NCI-H345 (cell line): ENCODE data around the gene ERCC4.

Experiments used
- DNase-seq: peaks from one replicate; lab custom pipeline; 2025; lab: John Stamatoyannopoulos, UW

ERCC4 gene

DNA sequence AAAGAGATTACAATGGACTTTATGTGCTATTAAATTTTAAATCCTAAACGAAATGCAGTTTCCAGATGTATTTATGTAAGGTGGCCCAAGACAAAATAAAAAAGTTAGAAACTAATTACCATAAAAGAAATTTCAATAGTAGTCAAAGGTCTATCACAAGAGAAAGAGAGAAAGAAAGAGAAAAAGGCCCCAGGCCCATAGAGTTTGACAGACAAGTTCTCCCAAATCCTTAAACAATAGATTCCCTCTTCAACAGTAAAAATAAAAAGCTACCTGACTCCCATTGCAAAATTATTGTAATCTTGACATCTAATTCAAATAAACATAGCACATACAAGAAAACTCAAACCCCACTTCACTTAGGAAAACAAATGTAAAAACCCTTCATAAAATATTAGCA, 8.6 kb upstream of the ERCC4 start:
- DNase-seq: no peak

DNA sequence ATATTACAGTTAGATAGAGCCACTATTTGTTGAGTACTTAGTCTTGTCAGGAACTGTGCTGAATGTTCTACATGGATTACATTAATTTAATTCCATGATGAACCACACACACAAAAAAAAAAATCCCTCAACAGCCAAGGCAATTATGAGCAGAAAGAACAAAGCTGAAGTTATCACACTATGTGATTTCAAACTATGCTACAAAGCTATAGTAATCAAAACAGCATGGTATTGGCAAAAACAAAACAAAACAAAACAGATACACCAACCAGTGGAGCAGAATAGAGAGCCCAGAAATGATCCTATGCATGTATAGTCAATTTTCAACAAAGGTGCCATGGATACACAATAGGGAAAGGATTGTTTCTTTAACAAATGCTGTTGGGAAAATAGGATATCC, 8.1 kb upstream of the ERCC4 start:
- no peak for DNase-seq

DNA sequence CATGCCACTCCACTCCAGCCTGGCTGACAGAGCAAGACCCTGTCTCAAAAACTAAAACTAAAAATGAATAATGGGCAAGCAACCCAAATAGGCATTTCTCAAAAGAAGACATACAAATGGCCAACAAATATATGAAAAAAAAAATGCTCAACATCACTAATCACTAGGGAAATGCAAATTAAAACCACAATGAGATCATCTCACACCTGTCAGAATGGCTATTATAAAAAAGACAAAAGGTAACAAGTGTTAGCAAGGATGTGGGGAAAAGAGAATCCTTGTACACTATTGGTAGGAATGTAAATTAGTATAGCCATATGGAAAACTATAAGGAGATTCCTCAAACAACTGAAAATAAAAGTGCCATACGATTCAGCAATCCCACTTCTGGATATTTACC, 7.1 kb upstream of the ERCC4 start:
- no peak for DNase-seq

DNA sequence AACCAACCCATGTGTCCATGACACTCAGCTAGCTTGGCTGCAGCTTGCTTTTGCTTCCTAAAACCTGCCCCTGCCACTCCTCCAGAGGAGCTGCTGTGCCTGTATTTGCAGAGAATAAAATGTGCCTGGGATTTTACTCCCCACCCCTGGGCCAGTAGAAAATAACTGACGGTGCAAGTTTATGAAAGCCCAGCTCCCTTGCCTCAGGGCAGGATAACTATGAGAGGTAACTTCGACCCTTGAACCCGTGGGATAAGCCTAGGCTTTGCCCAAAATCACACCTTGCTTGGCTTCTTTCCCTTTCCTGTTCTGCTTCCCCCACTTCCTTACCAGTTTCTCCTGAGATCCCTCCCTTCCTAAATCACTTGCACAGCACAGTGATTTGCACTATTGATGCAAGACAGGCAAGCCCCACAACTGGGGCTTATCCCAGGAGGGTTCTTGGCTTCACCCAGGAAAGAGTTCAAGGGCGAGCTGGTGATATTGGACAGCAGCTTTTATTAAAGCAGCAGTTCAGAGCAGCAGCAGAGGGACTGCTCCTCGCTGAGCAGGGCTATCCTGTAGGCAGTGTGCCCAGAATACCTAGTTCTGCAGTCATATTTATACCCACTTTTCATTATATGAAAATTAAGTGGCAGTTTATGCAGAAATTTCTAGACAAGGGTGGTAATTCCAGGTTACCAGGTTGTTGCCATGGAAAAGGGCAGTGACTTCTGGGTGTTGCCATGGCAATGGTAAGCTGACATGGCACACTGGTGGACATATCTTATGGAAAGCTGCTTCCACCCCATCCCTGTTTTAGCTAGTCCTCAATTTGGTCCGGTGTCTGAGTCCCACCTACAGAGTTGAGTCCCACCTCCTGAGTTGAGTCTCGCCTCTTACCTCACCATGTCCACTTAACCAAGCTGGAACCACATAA, 6.3 kb upstream of the ERCC4 start:
- DNase-seq: no peak

DNA sequence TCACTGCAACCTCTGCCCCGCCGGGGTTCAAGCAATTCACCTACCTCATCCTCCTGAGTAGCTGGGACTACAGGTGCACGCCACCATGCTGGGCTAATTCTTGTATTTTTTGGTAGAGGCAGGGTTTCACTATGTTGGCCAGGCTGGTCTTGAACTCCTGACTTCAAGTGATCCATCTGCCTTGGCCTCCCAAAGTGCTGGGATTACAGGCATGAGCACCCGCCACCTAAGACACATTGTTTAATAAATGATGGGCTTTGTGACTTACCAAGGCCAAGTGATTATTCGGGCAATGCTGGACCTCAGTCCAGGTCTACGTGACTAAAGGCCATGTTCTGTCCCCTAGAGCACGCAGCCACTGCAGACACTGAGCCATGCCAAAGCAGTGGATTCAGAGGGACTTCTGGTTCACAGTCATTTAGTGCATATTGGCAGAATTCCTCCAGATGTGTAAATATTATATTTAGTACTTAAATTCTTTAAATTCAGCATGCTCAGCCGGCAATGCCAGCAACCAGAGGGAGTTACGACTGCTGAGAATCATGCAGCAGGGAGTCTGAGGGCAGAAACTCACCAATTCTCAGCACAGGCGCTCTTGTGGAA, 4.8 kb upstream of the ERCC4 start:
- DNase-seq: no peak

DNA sequence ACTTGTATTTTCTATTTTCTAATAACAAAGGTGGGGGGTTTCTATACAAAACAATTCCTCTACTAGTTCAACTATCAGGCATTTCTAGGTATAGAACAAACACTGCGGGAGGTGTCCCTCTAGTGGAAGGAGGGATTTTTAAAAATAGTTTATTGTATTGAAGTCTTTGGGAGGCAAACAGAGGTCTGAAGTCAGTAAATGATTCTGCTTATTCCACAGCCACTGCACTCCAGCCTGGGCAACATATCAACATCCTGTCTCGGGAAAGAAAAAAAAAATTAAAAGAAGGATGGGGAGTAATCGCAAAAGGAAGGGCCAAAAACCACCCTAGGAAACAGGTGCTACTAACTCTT, 648 bp upstream of the ERCC4 start:
- peak; percentile 52 for DNase-seq

DNA sequence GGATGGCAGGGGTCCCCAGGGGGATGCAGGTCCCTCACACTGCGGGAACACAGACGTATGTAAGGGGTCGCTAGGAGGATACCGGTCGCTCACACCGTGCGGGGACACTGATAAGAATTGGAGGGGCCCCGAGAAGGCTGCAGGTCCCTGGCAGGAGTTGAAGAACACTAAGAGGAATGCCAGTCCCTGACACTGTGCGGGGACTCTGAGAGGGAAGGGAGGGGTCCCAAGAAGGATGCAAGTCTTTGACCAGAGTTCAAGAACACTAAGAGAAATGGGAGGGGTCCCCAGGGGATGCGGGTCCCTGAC, 510 bp downstream of the ERCC4 start:
- no peak for DNase-seq

DNA sequence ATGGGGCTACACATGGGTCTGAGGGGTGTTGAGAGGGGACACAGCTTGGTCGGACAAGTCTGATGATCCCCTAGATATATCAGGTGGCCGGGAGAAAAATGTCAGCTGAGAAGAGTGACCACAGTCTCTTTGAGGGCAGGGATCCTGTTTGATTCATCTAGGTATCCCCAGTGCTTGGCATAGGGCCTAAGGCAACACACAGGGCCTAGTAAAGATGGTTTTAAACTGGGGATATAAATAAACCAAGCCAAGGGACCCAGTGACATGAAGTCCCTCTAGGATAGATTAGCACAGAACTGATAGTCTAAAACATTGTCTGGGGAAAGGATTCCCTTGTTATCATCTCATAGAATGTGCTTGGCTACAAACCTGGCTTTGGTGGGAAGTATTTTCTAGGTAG, 1.4 kb downstream of the ERCC4 start:
- no peak for DNase-seq

DNA sequence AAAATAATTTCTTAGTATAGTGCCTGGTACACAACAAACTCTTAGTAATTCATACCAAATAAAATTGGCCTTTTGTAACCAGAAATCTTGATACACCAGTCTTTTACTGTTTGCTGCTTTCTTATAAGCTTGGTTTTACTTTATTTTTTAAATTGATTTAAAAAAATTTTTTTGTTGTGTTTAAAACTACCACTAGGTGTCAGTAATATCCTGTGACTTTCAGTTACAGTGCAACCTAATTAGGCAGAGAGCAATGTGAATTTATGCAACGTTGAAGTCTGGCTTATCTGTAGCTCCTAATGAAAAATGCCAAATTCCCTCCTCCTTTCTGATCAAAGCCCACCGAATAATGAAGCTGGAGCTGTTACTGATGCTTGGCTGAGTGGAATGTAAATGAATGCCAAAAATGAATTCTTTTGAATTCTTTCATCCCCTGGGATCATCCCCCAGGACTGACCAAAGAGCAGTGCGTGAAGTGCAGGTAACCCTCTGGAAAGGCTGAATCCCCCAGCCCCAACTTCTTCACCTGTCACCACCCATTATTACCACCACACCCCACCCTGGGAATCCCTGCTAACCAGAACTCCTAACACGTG, 3.8 kb downstream of the ERCC4 start:
- DNase-seq: peak; percentile 40

DNA sequence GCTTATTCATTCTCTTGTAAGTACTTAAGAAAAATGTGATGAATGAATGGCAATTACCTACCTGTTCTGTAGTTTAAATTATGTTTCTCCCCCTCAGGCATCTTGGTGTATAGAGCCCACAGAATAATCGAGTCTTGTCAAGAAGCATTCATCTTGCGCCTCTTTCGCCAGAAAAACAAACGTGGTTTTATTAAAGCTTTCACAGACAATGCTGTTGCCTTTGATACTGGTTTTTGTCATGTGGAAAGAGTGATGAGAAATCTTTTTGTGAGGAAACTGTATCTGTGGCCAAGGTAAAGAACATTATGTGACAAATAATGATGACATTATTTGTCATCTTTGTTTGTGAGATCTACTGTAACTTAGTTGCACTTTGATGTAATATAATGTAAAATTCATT, 6.5 kb downstream of the ERCC4 start:
- DNase-seq: no peak

DNA sequence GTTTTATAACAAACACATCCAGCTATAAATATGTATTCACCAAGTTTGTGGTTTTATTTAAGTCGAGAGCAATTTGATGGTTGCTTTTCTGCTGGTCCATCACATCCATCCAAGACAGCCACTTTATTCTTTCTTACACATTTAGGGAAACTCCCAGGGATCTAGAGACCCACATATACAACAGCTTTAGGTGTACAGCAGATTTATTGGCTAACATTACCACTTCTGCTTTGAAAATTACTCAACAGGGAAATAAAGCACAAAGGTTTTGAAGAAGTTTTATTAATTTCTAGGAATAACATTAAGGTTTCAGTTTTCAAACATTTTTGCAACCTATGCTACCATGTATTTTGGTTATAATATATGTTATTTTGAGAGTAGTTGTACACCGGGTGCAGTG, 6.9 kb downstream of the ERCC4 start:
- no peak for DNase-seq

DNA sequence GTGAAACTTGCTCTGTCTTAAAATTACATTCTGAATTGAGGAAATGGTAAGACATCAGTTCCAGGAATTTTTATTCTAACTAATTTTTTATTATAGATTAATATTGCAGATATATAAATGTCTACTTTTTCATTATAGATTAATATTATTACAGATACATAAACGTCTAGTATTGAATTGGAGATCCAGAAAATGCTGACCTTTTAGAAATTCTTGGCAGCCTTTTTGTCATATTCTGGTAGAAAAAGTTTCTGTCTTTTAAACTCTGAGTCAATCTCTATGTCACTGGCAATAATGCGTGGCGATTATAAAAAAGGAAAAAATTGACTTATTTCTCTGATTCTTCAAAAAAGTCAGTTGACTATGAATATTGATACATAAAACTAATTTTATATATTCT, 8.7 kb downstream of the ERCC4 start:
- no peak for DNase-seq

DNA sequence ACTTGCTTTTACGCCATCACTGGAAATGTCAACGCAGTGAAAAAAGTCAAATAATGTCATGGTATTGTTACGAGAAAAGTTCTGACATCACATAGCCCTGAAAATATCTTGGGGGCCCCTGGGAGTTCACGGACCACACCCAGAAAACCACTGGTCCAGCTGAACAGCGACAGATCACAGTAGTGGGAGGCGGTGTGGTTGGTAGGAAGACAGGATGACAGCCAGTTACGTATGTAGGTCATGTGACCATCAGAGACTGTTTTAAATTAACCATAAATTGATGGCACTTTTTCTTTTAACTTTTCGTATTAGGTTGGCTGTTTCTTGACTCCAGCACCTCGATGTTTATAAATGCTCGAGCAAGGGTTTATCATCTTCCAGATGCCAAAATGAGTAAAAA, 11.9 kb downstream of the ERCC4 start:
- no peak for DNase-seq

DNA sequence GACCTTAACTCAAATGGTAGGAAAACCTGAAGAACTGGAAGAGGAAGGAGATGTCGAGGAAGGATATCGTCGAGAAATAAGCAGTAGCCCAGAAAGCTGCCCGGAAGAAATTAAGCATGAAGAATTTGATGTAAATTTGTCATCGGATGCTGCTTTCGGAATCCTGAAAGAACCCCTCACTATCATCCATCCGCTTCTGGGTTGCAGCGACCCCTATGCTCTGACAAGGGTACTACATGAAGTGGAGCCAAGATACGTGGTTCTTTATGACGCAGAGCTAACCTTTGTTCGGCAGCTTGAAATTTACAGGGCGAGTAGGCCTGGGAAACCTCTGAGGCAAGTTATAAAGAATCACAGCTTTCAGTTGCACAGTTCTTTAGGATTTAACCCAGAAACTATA, 15.5 kb downstream of the ERCC4 start:
- DNase-seq: no peak

DNA sequence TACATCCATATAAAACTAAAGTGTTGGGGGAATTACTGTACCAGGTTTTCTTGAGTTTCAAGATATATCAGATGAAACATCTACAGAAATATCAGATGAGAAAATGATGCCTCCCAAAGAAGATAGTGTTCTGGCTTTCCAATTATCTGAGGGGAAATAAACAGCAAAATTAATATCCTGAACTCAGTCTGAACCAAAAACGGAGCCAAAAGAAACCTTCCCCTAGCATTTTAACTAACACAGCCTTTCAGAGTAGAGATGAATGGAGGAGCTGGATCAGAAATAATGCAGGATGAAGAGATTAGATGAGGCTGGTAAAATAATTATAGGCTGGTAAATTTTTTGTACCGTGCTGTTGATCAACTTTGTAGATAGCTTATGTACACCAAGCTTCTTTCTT, 16.2 kb downstream of the ERCC4 start:
- DNase-seq: no peak

DNA sequence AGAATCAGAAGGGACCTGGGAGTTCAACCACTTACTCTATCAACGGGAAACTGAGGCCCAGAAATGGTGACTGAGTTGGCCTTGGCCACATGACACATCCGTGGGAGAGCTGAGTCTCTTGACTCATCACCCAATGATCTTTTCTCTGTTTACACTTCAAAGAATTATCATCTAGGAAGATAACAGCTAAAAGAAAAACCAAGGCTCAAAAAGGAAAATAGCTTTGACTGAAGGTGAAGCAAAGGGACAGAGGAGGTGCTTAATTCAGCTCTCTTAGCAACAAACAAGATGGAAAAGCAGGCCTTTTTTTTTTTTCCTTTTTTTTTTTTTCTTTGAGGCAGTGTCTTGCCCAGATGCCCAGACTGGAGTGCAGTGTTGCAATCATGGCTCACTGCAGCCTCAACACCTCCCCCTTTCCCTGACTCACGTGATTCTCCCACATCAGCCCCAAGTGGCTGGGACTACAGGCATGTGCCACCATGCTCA, 16.7 kb downstream of the ERCC4 start:
- DNase-seq: no peak

DNA sequence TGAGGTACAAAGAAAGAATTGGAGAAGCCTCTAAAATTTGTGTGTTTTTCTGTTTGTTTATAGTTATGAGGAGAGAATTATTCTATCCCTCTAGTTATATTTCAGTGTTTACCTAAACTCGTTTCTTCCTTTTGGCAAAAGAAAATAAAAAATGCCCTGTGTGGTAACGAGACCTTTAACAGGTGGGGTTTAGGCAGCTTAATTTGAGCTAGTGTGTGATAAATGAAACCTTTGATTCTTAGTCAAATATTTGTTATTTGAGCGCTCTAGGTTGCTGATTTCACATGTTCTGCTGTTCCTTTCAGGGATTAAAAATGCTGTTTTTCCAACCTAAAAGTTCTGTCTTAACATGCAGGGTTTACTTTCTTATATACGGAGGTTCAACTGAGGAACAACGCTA, 17.5 kb downstream of the ERCC4 start:
- DNase-seq: no peak

DNA sequence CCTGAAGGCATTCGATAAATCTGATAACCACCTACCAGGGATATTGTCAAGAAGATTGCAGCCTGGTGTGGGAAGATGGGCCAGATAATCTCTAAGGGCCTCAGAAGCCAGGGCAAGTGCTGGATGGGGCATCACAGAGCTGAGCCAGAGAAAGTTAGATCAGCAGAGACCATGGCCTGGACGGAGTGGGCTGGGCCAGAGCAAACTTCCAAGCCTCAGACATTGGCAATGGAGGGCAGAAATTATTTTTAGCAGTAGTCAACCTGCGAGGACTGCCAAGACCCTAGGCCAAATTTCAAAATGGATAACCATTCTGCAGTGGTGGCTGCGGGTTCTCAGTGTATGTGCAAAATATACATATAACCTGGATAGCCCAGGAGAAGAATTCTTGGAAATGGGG, 18.5 kb downstream of the ERCC4 start:
- DNase-seq: no peak

DNA sequence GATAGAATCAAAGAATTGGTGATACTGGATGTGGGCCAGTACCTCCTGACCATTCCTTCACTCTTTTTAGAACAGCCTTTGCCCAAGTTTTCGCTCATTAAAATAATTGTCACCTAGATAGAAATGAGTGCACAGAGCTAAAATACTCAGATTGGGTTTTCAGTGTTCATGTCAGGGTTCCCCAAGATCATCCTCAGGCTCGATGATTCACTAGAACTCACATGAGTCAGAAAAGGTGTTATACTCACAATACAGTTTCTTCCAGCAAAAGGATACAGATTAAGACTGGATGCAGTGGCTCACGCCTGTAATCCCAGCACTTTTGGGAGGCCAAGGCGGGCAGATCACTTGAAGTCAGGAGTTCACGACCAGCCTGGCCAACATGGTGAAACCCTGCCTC, 19.9 kb downstream of the ERCC4 start:
- DNase-seq: no peak

DNA sequence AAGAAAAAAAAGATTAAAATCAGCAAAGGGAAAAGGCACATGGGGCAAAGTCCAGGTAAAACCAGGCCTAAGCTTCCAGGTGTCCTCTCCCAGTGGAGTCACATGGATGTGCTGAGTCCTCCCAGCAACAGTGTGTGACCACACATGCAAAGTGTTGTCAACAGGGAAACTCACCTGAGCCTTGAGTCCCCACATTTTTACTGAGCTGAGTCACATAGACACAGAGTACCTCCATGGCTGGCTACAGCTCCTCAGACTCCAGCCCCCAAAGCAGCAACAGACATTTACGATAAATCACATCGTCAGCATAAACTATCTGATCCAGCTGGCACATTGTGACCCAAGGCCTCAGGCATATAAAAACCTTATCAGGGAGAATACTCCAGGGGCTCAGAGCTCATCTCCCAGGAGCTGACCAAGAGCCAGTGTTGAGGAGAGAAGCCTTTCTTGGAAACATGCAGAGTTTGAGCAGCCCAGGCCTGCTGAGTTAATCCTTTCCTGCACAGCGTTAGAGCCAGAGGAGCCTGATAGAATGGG, 20.5 kb downstream of the ERCC4 start:
- DNase-seq: no peak

DNA sequence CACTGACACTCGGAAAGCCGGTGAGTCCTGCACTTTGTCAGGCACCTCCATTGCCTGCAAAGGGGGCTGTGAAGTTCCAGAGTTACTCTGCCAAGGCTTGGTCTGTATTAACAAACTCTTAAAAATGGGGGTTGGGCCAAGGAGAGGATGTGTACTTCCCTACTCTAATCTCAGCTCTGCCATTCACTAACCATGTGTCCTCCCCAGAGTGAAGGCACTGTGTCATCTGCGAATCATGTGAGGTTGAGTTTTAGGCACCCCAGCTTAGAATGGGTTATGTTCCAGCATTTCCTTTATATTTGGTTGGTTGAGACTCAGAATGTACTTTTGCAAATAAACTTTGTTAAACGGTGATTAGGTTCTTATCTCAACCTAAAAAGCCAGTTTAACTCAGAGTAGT, 24.9 kb downstream of the ERCC4 start:
- DNase-seq: no peak

DNA sequence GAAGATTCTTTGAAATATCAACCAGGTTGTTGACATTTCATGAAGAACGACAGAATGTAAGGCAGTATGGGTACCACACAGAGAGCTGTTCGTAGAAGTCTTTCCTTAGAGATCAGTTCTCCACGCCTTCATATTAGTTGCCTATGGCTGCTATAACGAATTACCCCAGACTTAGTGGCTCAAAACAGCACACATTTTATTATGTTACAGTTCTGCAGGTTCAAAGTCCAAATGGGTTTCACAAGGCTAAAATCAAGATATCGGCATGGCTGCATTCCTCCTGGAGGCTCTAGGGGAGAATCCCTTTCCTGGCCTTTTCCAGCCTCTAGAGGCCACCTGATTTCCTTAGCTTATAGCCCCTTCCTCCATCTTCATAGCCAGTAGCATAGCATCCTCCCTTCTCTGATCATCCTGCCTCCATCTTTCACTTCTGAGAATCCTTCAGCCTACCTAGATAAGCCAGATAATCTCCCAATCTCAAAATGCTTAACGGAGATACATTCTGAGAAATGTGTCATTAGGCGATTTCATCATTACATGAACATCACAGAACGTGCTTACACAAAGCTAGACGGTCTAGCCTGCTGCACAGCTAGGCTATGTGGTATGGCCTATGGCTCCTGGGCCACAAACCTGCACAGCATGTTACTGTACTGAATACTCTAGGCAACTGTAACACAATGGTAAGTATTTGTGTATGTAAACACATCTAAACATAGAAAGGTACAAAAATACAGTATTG, 26.0 kb downstream of the ERCC4 start:
- DNase-seq: no peak

DNA sequence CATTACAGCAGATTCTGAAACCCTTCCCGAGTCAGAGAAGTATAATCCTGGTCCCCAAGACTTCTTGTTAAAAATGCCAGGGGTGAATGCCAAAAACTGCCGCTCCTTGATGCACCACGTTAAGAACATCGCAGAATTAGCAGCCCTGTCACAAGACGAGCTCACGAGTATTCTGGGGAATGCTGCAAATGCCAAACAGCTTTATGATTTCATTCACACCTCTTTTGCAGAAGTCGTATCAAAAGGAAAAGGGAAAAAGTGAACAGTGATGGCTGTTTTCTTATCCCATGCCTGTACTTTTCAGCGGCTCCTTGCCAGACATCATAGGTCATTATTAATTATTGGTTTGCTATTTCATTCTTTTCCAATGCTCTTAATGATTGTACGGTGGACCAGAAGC, 28.1 kb downstream of the ERCC4 start:
- no peak for DNase-seq
